GM23338 (cell line): ENCODE data around the gene FAM13B. TPM values are rescaled to one million over a fixed set of nuclear protein-coding genes. Genes with fewer than 3 reads are reported as not detected.

ENCODE experiments used
- ATAC-seq: fragments of 200-7000 bp; cut with Tn5 transposase; 3 replicates; pipeline ENCODE4 v1.9.1; 2020
- DNase-seq: peaks from one replicate; pipeline ENCODE4 v3.0.0-alpha.2; 2015; ENCODE audit warnings: low spot score
- H2AFZ ChIP-seq: fragments of 200-600 bp; sonication (generic); 2 replicates; pipeline ENCODE4 v1.8.0; 2016; ENCODE audit warnings: antibody characterized with exemption, mild to moderate bottlenecking, moderate library complexity
- H3F3A ChIP-seq: fragments of 200-600 bp; sonication (generic); replicated peaks from 2 replicates; pipeline ENCODE4 v1.8.0; 2017; ENCODE audit warnings: antibody characterized with exemption, mixed run types, low read depth
- H3K27ac ChIP-seq: fragments of 200-600 bp; sonication (generic); 2 replicates; pipeline ENCODE4 v1.6.1; 2016; ENCODE audit warnings: low read depth
- H3K27me3 ChIP-seq: fragments of 200-600 bp; sonication (generic); 2 replicates; pipeline ENCODE4 v1.8.0; 2016; ENCODE audit warnings: mild to moderate bottlenecking, mixed run types, moderate library complexity; ENCODE audit not compliant: insufficient read depth
- H3K36me3 ChIP-seq: fragments of 200-600 bp; sonication (generic); 2 replicates; pipeline ENCODE4 v1.8.0; 2016; ENCODE audit warnings: mild to moderate bottlenecking; ENCODE audit not compliant: insufficient read depth
- H3K4me1 ChIP-seq: fragments of 200-600 bp; sonication (generic); 2 replicates; pipeline ENCODE4 v1.8.0; 2016; ENCODE audit warnings: mild to moderate bottlenecking, moderate library complexity; ENCODE audit not compliant: insufficient read depth
- H3K4me2 ChIP-seq: fragments of 200-600 bp; sonication (generic); 2 replicates; pipeline ENCODE4 v1.7.1; 2017; ENCODE audit warnings: mixed run types
- H3K4me3 ChIP-seq: fragments of 200-600 bp; sonication (generic); 2 replicates; pipeline ENCODE4 v1.6.1; 2016; ENCODE audit warnings: mixed run types
- H3K79me2 ChIP-seq: fragments of 200-600 bp; sonication (generic); replicated peaks from 2 replicates; pipeline ENCODE4 v1.8.0; 2017; ENCODE audit warnings: mild to moderate bottlenecking; ENCODE audit not compliant: insufficient read depth
- H3K9me2 ChIP-seq: fragments of 200-600 bp; sonication (generic); 2 replicates; pipeline ENCODE4 v1.8.0; 2017; ENCODE audit not compliant: insufficient read depth
- H4K20me1 ChIP-seq: fragments of 200-600 bp; sonication (generic); replicated peaks from 2 replicates; pipeline ENCODE4 v1.8.0; 2017; ENCODE audit warnings: mild to moderate bottlenecking; ENCODE audit not compliant: insufficient read depth
- H3K27ac Mint-ChIP-seq: 2 replicates; pipeline ENCODE4 v1.8.0; 2020; ENCODE audit warnings: inconsistent platforms, mild to moderate bottlenecking, moderate library complexity, mixed read lengths
- H3K27me3 Mint-ChIP-seq: 3 replicates; pipeline ENCODE4 v1.8.0; 2022; ENCODE audit warnings: low read depth, mild to moderate bottlenecking, moderate library complexity, mixed read lengths, inconsistent platforms; ENCODE audit not compliant: insufficient read depth, poor library complexity
- H3K36me3 Mint-ChIP-seq: 3 replicates; pipeline ENCODE4 v1.8.0; 2021; ENCODE audit warnings: low read depth, mild to moderate bottlenecking, inconsistent platforms, moderate library complexity, mixed read lengths
- H3K4me1 Mint-ChIP-seq: 3 replicates; pipeline ENCODE4 v1.8.0; 2020; ENCODE audit warnings: mild to moderate bottlenecking, inconsistent platforms, mixed read lengths
- H3K4me3 Mint-ChIP-seq: 3 replicates; pipeline ENCODE4 v1.8.0; 2021; ENCODE audit warnings: moderate library complexity, mild to moderate bottlenecking, inconsistent platforms, mixed read lengths
- H3K9me3 Mint-ChIP-seq: 3 replicates; pipeline ENCODE4 v1.8.0; 2020; ENCODE audit warnings: moderate library complexity, mild to moderate bottlenecking, inconsistent platforms, mixed read lengths
- CREB1 ChIP-seq: fragments of 250-450 bp; sonication (Bioruptor Pico); IDR thresholded peaks from 2 replicates; pipeline ENCODE4 v1.5.0; 2020; ENCODE audit warnings: low read depth, mild to moderate bottlenecking, moderate library complexity
- EZH2 ChIP-seq: fragments of 200-600 bp; sonication (generic); IDR thresholded peaks from one replicate; pipeline ENCODE4 v1.8.0; 2017; ENCODE audit warnings: antibody characterized with exemption, mild to moderate bottlenecking, low read depth; ENCODE audit not compliant: unreplicated experiment
- EZH2phosphoT487 ChIP-seq: fragments of 200-600 bp; sonication (generic); IDR thresholded peaks from one replicate; pipeline ENCODE4 v1.8.1; 2018; ENCODE audit warnings: antibody characterized with exemption; ENCODE audit not compliant: unreplicated experiment
- JUNB ChIP-seq: IDR thresholded peaks from one replicate; pipeline ENCODE4 v1.6.1; 2016; ENCODE audit warnings: antibody characterized with exemption; ENCODE audit not compliant: unreplicated experiment
- NANOG ChIP-seq: IDR thresholded peaks from 2 replicates; pipeline ENCODE4 v1.6.1; 2016; ENCODE audit warnings: antibody characterized with exemption, borderline replicate concordance
- POLR2AphosphoS5 ChIP-seq: IDR thresholded peaks from 2 replicates; pipeline ENCODE4 v1.6.1; 2016; ENCODE audit warnings: antibody characterized with exemption, low read depth
- STAT1 ChIP-seq: IDR thresholded peaks from one replicate; pipeline ENCODE4 v1.6.1; 2016; ENCODE audit warnings: antibody characterized with exemption; ENCODE audit not compliant: unreplicated experiment
- ZNF114 ChIP-seq: fragments of 250-450 bp; sonication (Bioruptor Pico); IDR thresholded peaks from 2 replicates; pipeline ENCODE4 v1.5.0; 2020; ENCODE audit warnings: mild to moderate bottlenecking, moderate library complexity
- ZNF331 ChIP-seq: fragments of 250-450 bp; sonication (Bioruptor Pico); IDR thresholded peaks from 2 replicates; pipeline ENCODE4 v1.5.0; 2020; ENCODE audit warnings: low read depth, mild to moderate bottlenecking, moderate library complexity
- polyA plus RNA-seq: library from polyadenylated mRNA; unstranded; fragments of >200 nt; fragmentation: Nextera tagmentation; extraction: Ambion mirVana; gene quantifications from 2 replicates; pipeline ENCODE4 v1.2.1, GENCODE V29; 2016
- total RNA-seq: library from RNA; depleted of rRNA; stranded (reverse); fragments of >200 nt; shearing (Covaris generic); gene quantifications from 2 replicates; pipeline ENCODE4 v1.2.3, GENCODE V29; 2014
- TF ChIP-seq, protein P1 (sequence below): IDR thresholded peaks from 2 replicates; pipeline ENCODE4 v1.6.1; 2016; ENCODE audit warnings: antibody characterized with exemption
- TF ChIP-seq, protein P2 (sequence below): fragments of 250-450 bp; sonication (Bioruptor Pico); IDR thresholded peaks from 2 replicates; pipeline ENCODE4 v1.5.0; 2020; ENCODE audit warnings: mild to moderate bottlenecking, moderate library complexity
- TF ChIP-seq, protein P3 (sequence below): IDR thresholded peaks from one replicate; pipeline ENCODE4 v1.6.1; 2018; ENCODE audit warnings: antibody characterized with exemption; ENCODE audit not compliant: unreplicated experiment
- TF ChIP-seq, protein P4 (sequence below), 2 experiments: fragments of 200-600 bp in 1 of 2; sonication (generic) in 1 of 2; conservative IDR thresholded peaks; 2 replicates each; pipeline versions ENCODE4 v1.5.1 to v1.6.1; 2016 to 2017; ENCODE audit warnings: antibody characterized with exemption in 2 of 2, low read depth in 2 of 2, mild to moderate bottlenecking in 2 of 2, moderate library complexity in 1 of 2

The FAM13B gene
- total and polyA plus RNA-seq, 2 experiments from 2014 or later, result 12.9 to 30.2 TPM

DNA sequence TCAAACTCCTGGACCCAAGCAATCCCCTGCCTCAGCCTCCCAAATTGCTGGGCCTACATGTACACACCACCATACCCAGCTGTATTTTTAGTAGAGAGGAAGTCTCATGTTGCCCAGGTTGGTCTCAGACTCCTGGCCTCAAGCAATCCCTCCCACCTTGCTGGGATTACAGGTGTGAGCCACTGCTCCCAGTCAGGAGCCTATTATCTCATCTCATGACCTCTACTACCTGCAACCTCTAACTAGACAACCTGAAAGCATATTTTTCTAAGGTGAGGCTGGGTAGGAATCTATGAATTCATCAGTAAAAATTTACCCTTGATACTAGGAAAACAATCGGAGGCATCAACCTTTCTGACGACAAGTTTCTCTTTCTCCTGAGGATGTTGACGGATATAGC, 10.0 kb downstream of the FAM13B start:
- DNase-seq, result no peak
- Mint-ChIP-seq H3K4me1 (peaks cover 38% of the 10 kb centered on the region), H3K9me3 (no peaks in the 10 kb centered on the region), H3K4me3 (no peak overlapping the region), H3K27me3 (peaks cover 3% of the 10 kb centered on the region), H3K27ac (no peak overlapping the region), H3K36me3 (peaks cover 25% of the 10 kb centered on the region)
- peaks cover 59% of the 10 kb centered on the region for H4K20me1 ChIP-seq
- H3F3A ChIP-seq, result no peaks in the 10 kb centered on the region
- H3K36me3 ChIP-seq, result peaks cover 8% of the 10 kb centered on the region
- no peak overlapping the region for H3K27ac ChIP-seq
- H3K4me1 ChIP-seq, result peaks cover 6% of the 10 kb centered on the region
- peak; percentile 67 for ATAC-seq
- no peak overlapping the region for H3K4me3 ChIP-seq
- no peak overlapping the region for H3K4me2 ChIP-seq
- H3K27me3 ChIP-seq, result no peaks in the 10 kb centered on the region
- no peak overlapping the region for H2AFZ ChIP-seq
- TF ChIP-seq CREB1 (CRISPR knock-in tag) (no peak), EZH2phosphoT487 (no peak), STAT1 (no peak), ZNF114 (CRISPR knock-in tag) (no peak), JUNB (no peak), POLR2AphosphoS5 (no peak), ZNF331 (no peak), NANOG (no peak), EZH2 (no peak)
- TF ChIP-seq, protein P1, sequence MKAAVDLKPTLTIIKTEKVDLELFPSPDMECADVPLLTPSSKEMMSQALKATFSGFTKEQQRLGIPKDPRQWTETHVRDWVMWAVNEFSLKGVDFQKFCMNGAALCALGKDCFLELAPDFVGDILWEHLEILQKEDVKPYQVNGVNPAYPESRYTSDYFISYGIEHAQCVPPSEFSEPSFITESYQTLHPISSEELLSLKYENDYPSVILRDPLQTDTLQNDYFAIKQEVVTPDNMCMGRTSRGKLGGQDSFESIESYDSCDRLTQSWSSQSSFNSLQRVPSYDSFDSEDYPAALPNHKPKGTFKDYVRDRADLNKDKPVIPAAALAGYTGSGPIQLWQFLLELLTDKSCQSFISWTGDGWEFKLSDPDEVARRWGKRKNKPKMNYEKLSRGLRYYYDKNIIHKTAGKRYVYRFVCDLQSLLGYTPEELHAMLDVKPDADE, result no peak
- TF ChIP-seq, protein P2, sequence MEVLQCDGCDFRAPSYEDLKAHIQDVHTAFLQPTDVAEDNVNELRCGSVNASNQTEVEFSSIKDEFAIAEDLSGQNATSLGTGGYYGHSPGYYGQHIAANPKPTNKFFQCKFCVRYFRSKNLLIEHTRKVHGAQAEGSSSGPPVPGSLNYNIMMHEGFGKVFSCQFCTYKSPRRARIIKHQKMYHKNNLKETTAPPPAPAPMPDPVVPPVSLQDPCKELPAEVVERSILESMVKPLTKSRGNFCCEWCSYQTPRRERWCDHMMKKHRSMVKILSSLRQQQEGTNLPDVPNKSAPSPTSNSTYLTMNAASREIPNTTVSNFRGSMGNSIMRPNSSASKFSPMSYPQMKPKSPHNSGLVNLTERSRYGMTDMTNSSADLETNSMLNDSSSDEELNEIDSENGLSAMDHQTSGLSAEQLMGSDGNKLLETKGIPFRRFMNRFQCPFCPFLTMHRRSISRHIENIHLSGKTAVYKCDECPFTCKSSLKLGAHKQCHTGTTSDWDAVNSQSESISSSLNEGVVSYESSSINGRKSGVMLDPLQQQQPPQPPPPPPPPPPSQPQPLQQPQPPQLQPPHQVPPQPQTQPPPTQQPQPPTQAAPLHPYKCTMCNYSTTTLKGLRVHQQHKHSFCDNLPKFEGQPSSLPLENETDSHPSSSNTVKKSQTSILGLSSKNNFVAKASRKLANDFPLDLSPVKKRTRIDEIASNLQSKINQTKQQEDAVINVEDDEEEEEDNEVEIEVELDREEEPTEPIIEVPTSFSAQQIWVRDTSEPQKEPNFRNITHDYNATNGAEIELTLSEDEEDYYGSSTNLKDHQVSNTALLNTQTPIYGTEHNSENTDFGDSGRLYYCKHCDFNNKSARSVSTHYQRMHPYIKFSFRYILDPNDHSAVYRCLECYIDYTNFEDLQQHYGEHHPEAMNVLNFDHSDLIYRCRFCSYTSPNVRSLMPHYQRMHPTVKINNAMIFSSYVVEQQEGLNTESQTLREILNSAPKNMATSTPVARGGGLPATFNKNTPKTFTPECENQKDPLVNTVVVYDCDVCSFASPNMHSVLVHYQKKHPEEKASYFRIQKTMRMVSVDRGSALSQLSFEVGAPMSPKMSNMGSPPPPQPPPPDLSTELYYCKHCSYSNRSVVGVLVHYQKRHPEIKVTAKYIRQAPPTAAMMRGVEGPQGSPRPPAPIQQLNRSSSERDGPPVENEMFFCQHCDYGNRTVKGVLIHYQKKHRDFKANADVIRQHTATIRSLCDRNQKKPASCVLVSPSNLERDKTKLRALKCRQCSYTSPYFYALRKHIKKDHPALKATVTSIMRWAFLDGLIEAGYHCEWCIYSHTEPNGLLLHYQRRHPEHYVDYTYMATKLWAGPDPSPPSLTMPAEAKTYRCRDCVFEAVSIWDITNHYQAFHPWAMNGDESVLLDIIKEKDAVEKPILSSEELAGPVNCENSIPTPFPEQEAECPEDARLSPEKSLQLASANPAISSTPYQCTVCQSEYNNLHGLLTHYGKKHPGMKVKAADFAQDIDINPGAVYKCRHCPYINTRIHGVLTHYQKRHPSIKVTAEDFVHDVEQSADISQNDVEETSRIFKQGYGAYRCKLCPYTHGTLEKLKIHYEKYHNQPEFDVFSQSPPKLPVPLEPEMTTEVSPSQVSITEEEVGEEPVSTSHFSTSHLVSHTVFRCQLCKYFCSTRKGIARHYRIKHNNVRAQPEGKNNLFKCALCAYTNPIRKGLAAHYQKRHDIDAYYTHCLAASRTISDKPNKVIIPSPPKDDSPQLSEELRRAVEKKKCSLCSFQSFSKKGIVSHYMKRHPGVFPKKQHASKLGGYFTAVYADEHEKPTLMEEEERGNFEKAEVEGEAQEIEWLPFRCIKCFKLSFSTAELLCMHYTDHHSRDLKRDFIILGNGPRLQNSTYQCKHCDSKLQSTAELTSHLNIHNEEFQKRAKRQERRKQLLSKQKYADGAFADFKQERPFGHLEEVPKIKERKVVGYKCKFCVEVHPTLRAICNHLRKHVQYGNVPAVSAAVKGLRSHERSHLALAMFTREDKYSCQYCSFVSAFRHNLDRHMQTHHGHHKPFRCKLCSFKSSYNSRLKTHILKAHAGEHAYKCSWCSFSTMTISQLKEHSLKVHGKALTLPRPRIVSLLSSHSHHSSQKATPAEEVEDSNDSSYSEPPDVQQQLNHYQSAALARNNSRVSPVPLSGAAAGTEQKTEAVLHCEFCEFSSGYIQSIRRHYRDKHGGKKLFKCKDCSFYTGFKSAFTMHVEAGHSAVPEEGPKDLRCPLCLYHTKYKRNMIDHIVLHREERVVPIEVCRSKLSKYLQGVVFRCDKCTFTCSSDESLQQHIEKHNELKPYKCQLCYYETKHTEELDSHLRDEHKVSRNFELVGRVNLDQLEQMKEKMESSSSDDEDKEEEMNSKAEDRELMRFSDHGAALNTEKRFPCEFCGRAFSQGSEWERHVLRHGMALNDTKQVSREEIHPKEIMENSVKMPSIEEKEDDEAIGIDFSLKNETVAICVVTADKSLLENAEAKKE (CRISPR knock-in tag), result no peak
- TF ChIP-seq, protein P3, sequence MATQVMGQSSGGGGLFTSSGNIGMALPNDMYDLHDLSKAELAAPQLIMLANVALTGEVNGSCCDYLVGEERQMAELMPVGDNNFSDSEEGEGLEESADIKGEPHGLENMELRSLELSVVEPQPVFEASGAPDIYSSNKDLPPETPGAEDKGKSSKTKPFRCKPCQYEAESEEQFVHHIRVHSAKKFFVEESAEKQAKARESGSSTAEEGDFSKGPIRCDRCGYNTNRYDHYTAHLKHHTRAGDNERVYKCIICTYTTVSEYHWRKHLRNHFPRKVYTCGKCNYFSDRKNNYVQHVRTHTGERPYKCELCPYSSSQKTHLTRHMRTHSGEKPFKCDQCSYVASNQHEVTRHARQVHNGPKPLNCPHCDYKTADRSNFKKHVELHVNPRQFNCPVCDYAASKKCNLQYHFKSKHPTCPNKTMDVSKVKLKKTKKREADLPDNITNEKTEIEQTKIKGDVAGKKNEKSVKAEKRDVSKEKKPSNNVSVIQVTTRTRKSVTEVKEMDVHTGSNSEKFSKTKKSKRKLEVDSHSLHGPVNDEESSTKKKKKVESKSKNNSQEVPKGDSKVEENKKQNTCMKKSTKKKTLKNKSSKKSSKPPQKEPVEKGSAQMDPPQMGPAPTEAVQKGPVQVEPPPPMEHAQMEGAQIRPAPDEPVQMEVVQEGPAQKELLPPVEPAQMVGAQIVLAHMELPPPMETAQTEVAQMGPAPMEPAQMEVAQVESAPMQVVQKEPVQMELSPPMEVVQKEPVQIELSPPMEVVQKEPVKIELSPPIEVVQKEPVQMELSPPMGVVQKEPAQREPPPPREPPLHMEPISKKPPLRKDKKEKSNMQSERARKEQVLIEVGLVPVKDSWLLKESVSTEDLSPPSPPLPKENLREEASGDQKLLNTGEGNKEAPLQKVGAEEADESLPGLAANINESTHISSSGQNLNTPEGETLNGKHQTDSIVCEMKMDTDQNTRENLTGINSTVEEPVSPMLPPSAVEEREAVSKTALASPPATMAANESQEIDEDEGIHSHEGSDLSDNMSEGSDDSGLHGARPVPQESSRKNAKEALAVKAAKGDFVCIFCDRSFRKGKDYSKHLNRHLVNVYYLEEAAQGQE, result no peak
- TF ChIP-seq, protein P4, sequence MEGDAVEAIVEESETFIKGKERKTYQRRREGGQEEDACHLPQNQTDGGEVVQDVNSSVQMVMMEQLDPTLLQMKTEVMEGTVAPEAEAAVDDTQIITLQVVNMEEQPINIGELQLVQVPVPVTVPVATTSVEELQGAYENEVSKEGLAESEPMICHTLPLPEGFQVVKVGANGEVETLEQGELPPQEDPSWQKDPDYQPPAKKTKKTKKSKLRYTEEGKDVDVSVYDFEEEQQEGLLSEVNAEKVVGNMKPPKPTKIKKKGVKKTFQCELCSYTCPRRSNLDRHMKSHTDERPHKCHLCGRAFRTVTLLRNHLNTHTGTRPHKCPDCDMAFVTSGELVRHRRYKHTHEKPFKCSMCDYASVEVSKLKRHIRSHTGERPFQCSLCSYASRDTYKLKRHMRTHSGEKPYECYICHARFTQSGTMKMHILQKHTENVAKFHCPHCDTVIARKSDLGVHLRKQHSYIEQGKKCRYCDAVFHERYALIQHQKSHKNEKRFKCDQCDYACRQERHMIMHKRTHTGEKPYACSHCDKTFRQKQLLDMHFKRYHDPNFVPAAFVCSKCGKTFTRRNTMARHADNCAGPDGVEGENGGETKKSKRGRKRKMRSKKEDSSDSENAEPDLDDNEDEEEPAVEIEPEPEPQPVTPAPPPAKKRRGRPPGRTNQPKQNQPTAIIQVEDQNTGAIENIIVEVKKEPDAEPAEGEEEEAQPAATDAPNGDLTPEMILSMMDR (conservative IDR thresholded peaks at IDR 0.05; ENCODE audit: low read depth in 2 of 2), result no peak
- H3K9me2 ChIP-seq, result no peaks in the 10 kb centered on the region
- peaks cover 89% of the 10 kb centered on the region for H3K79me2 ChIP-seq
